Right ventricle myocardium superior (tissue), 1 donor: ENCODE data around the gene TMEFF1. TPM values are rescaled to one million over a fixed set of nuclear protein-coding genes. Genes with fewer than 3 reads are reported as not detected.

ENCODE experiments used
- ATAC-seq: fragments of 200-7000 bp; cut with Tn5 transposase; one replicate; pipeline ENCODE4 v1.9.1; 2020; ENCODE audit warnings: mild to moderate bottlenecking; ENCODE audit not compliant: poor library complexity
- DNase-seq: peaks from one replicate; pipeline ENCODE4 v3.0.0-alpha.2; 2020
- intact Hi-C: fragments of 100-400 bp; cut with DNase I; formaldehyde crosslinking; loops from one replicate; pipeline ENCODE4 v1.11.2; 2022
- total RNA-seq: library from RNA; stranded (reverse); fragmentation: NEBNext Ultra II Directional; extraction: Animal tissue kit (Norgen Biotek cat#: 25700); gene quantifications from one replicate; pipeline ENCODE4 v1.2.1, GENCODE V29; 2021
- donor health status: DM: no; HTN: yes; CAD: no; lungs with severe emphysema.

Gene TMEFF1
- total RNA-seq, 1 donor from 2014 or later: not detected

- intact Hi-C loops: no loop called here
- DNase-seq (no peak), ATAC-seq (no peak)
Measured at GRCh38 chr9:100540327-100540726, 67.4 kb downstream of the TMEFF1 start.

GRCh38 chr9:100549048-100549447 lies 76.1 kb downstream of the TMEFF1 start:
- DNase-seq (no peak), ATAC-seq (no peak)
- intact Hi-C loops: no loop called here

GRCh38 chr9:100554935-100555401 lies 82.0 kb downstream of the TMEFF1 start:
- intact Hi-C loops: no loop called here
- ATAC-seq: no peak

GRCh38 chr9:100555471-100555870 lies 82.5 kb downstream of the TMEFF1 start:
- ATAC-seq (no peak), DNase-seq (no peak)
- intact Hi-C loops: no loop called here

More at GRCh38 chr9:100554935-100555401, 82.0 kb downstream of the TMEFF1 start:
- DNase-seq: no peak

- no peak for DNase-seq
- ATAC-seq: no peak
- intact Hi-C loops: no loop called here
Measured at GRCh38 chr9:100557053-100557452, 84.1 kb downstream of the TMEFF1 start.

- DNase-seq: no peak
- intact Hi-C loops: no loop called here
Measured at GRCh38 chr9:100561256-100561655, 88.3 kb downstream of the TMEFF1 start.

GRCh38 chr9:100567856-100568255 lies 94.9 kb downstream of the TMEFF1 start:
- DNase-seq (no peak), ATAC-seq (no peak)
- intact Hi-C loops: no loop called here

More at GRCh38 chr9:100561256-100561655, 88.3 kb downstream of the TMEFF1 start:
- ATAC-seq: no peak

- intact Hi-C loops: no loop called here
- DNase-seq: no peak
- no peak for ATAC-seq
Measured at GRCh38 chr9:100573655-100574260, 100.8 kb downstream of the TMEFF1 start.

GRCh38 chr9:100575006-100575405 lies 102.1 kb downstream of the TMEFF1 start:
- intact Hi-C loops: no loop called here
- DNase-seq (no peak), ATAC-seq (no peak)

- ATAC-seq: no peak
- no peak for DNase-seq
- intact Hi-C loops: no loop called here
Measured at GRCh38 chr9:100575765-100576386, 102.9 kb downstream of the TMEFF1 start.

GRCh38 chr9:100577776-100578448 lies 105.0 kb downstream of the TMEFF1 start, which contains the start of gene CAVIN4:
TSS of gene CAVIN4 (plus strand) at chr9:100578079. CDS start at chr9:100578144, 65 bp downstream.
- ATAC-seq: peak; percentile 83
- intact Hi-C loops: no loop called here
- no peak for DNase-seq

- ATAC-seq: peak; percentile 5
- intact Hi-C loops: no loop called here
Measured at GRCh38 chr9:100578610-100579009, 105.7 kb downstream of the TMEFF1 start.

GRCh38 chr9:100579665-100580064 lies 106.7 kb downstream of the TMEFF1 start:
- intact Hi-C loops: no loop called here
- peak; percentile 58 for ATAC-seq

More at GRCh38 chr9:100578610-100579009, 105.7 kb downstream of the TMEFF1 start:
- no peak for DNase-seq

GRCh38 chr9:100580257-100580656 lies 107.3 kb downstream of the TMEFF1 start:
- intact Hi-C loops: no loop called here

More at GRCh38 chr9:100579665-100580064, 106.7 kb downstream of the TMEFF1 start:
- no peak for DNase-seq

GRCh38 chr9:100581081-100581480 lies 108.1 kb downstream of the TMEFF1 start:
- no peak for DNase-seq
- peak; percentile 29 for ATAC-seq
- intact Hi-C loops: no loop called here

More at GRCh38 chr9:100580257-100580656, 107.3 kb downstream of the TMEFF1 start:
- DNase-seq: peak; percentile 57
- ATAC-seq: peak; percentile 41

GRCh38 chr9:100581661-100582060 lies 108.7 kb downstream of the TMEFF1 start:
- DNase-seq: no peak
- intact Hi-C loops: no loop called here
- peak; percentile 65 for ATAC-seq

- intact Hi-C loops: no loop called here
- no peak for ATAC-seq
- DNase-seq: no peak
Measured at GRCh38 chr9:100583014-100583802, 110.3 kb downstream of the TMEFF1 start.

- intact Hi-C loops: no loop called here
- ATAC-seq: no peak
- no peak for DNase-seq
Measured at GRCh38 chr9:100584951-100585350, 112.0 kb downstream of the TMEFF1 start.

- DNase-seq (no peak), ATAC-seq (no peak)
- intact Hi-C loops: no loop called here
Measured at GRCh38 chr9:100586093-100586492, 113.1 kb downstream of the TMEFF1 start.
